Ecto neural progenitor cell (in vitro differentiated cells): Measurements from ENCODE around the gene MSANTD7.
A peak's percentile ranks its signal among the peaks of the same experiment; 100 is the strongest.
"Not testable (repeated sequence)": the region's sequence is repeated elsewhere in the genome, so short reads cannot be mapped to it uniquely, and the experiment has no call there.

Experiments used
- DNase-seq: peaks from one replicate; pipeline ENCODE4 v3.0.0-alpha.2; 2018; ENCODE audit warnings: low spot score

MSANTD7 gene

DNA sequence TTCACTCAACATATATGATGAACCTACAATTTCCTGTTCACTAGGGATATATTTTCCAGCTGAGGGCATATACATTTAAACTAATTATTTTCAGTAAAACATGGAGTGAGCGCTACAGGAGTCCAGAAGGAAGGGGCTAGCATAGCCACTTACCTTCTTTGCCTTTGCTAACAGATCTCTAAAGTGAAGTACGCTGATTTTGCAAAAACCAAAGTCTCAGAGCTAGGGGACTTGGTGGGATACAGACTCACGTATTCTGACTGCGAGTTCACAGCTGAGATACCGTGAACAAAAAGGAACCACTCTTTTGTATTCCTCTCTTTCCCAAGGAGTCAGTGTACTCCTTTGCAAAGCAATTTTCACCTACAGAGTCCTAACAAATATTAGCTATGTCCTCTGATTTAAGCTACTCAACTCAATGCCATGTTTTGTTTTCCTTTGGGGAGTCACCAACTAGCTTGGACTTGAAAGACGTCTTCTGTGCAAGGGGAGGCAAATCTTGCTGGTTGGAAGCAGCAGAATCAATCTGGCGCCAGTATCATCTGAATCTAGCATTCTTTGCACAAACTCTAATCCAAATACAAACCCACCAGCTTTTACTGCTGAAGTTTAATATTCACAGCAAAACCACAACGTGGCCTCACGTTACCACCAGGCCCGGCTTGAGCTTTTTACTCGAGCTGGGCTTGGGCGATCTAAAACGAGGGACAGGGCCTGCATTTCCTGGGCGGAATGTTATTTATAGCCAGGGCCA lies 926 bp upstream of the MSANTD7 start:
- no peak for DNase-seq

DNA sequence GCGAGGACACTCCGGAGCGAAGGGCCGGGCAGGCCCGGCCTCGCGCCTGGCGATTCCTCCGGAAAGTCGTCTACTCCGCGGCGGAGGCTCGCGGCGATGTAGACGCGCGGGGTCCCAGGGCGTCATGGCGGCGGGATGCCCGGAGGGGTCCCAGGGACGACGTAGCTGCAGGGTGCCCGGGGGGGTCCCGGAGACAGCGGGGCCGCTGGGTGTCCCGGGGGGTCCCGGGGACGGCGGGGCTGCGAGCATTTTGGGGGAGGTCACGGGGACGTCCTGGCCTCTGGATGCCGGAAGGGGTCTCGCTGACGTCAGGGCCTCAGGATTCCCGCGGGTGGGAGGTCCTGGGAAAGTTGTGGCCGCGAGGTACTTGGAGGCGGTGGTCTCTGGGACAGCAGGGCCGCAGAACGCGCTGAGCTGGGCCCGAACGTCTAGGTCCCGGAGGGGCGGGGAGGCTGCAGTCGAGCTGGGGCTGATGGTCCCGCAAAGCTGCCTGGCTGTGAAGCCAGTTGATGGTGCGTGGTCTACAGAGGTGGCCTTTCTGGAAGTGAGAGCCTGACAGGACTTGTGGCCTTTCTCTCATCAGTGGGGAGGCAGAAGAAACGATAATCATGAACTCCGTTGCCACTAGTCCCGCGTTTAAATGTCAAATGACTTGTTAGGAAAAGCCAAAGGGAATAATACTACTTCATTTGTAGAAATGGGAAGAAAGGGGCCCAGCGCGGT lies 637 bp downstream of the MSANTD7 start:
- peak; percentile 85 for DNase-seq

DNA sequence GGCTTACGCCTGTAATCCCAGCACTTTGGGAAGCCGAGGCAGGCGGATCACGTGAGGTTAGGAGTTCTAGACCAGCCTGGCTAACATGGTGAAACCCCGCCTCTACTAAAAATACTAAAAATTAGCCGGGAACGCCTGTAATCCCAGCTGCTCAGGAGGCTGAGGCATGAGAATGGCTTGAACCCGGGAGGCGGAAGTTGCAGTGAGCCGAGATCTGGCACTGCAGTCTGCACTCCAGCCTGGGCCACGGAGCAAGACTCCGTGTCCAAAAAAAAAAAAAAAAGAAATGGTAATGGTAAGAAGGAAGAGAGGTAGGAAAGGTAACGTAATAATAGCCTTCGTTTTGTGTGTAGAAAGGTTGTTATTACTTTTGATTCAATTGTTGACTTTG lies 1.2 kb downstream of the MSANTD7 start:
- no peak for DNase-seq

DNA sequence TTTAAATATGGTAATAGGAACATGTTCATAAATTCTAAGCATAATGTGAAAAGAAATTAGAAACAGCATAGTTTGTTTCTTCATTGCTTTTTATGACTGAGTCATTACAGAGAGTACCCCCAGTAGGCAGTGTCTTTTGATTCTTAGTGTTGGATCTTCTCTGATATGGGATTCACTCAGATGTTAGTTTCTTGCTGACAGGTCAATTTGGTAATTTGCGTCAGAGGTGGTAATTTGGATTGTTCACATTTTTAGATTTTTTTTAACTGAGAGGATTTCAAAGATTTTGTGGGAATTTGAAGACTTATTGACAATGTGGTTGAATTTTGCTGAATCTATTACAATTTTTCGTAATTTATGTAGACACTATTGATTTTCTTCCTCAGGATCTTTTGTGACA lies 2.1 kb downstream of the MSANTD7 start:
- no peak for DNase-seq

DNA sequence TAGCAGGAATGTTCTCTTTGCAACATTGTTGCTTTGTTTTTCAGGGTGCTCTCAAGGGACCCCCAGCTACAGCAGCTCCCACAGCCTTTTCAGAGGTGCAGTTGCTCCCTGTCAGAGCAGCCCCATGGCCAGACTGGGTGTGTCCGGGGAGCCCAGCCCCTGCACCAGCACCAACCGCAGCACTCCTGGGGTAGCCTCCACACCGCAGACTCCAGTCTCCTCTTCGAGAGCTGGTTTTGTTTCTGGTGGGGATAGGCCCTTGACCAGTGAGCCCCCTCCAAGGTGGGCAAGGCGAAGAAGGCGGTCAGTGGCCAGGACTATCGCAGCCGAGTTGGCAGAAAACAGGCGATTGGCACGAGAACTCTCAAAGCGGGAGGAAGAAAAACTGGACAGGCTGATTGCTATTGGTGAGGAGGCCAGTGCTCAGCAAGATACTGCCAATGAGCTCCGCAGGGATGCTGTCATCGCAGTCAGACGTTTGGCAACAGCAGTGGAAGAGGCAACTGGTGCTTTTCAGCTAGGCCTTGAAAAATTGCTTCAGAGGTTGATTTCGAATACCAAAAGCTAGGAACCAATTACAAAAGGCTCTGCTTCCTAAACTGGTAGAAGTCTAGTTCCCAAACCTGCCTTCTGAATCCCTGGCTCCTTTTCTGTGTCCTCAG lies 5.4 kb downstream of the MSANTD7 start:
- no peak for DNase-seq

DNA sequence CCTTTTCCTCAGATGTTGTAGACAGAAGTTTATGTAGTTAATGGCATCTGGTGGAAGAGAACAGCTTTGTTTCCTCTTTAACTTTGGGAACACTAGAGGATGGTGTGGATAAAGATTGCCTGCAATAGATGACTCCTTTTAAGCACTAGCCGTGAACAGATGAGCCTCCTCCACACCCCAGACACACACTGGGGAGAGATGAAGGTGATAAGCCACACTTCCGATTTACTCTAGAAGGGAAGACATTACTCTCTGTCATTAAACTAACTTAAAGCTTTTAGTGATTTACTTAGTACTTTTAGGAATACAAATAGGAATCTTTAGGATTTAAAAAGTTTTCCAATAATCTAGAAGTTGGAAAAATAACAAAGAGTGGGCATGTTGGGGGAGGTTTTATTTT lies 6.8 kb downstream of the MSANTD7 start:
- no peak for DNase-seq

DNA sequence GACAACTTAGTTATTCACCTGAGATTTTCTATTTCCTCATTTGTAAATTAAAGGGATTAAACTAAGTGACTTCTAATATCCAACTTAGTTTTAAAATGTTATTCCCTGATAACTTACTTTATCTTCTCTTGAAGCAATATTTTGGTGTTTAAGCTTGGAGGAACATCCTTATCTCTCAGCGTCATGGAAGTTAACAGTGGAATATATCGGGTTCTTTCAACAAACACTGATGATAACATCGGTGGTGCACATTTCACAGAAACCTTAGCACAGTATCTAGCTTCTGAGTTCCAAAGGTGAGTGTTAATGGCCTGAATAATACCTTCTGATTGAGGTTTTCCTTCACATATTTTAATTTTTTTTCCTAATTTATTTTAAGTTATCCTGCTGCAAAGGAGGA lies 14.1 kb downstream of the MSANTD7 start:
- DNase-seq = no peak

DNA sequence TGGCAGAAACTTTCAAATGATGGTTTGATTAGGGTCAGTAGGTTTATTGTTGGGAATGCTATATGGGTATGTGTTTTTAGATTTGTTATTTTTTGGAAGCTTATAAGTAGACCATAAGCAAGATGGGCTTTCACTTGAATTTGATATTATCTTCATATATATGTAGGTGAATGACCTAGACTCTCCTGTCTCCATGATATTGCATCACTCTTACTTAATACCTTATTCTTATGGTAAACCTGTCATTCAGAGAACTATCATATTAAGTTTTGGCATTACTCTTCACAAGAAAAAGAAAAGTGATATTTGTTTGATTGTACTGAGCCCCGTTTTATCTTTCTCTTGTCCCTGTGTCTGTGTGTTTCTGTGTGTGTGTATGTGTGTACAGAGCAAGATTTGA lies 17.3 kb downstream of the MSANTD7 start:
- no peak for DNase-seq

DNA sequence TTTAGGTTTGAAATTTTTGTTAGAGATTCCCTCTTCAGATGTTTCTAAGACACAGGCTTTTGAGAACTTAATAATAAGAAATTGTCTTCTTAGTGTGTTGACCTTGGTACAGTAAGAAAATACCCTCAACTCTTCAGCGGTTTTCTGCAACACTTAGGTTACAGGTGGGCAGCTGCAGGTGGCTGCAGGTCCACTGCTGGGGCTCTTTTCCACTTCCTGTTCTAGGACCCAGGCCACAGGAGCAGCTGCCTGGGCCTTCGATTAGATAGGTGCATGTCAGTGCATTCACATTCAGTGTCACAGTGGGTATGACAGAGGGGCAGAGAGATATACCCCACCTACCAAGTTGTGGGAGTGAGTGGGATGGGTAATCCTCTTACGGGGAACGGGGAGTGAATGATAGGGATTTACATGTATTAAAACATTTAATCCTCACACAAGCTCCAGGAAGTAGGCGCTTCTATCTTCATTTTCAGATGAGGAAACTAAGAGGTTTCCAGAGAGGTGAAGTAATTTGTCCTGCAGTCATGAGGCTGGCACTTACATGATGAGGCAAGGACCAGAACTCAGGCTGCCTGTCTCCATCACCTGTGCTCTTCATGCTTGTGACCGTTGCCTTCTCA lies 20.3 kb downstream of the MSANTD7 start:
- no peak for DNase-seq

DNA sequence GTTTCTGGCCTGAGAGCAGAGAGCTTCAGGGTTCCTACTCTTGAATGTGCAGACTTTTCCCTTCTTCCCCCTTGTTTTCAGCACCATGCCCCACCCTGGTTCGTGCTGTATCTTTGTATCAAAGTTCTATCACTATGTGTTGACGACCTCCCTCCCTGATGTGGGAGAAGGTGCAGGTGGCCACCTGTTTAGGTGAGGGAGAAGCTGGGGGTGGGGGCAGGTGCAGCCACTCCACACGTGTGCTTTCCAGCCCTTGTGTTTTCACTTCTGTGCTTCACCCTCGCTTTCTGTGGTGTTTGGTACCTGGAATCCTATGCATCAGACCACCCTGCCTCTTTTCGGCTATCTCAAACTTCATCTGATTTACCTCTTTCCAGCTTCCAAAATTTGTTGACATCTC lies 20.9 kb downstream of the MSANTD7 start:
- DNase-seq = no peak

DNA sequence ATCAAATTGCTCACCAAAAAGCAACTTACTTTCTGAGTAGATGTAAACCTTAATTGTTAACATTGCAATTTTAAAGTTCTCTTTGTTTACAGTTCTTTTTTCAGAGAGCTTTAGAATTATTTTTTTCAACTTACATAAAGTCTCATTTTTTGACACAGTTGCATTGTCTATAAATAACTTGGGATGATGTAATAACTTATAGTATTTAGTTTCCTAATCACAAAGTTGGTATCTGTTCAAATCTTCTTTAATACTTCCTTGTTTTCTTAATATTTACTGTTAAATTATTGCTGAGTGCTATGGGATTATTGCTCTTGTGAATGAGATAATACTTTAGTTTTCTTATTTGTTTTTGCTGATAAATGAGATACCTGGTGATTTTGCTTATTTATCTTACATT lies 21.7 kb downstream of the MSANTD7 start:
- no peak for DNase-seq

DNA sequence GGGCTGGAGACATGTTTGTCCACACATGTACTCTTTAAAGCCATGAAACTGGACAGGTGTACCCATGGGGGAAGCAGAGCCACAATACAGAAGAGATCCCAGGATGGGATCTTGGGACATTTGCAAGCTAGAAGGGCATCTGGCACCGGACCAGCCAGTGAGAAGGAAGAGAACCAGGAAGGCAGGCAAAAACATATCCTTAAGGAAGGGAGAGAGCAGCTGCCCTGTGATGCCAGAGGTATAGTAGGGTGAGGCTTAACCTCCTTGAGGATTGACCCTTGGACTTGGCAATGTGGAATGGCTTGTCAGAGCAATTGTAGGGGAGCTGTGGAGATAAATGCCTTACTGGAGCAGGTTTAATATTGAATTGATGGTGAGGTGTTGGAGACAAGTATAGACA lies 22.7 kb downstream of the MSANTD7 start:
- DNase-seq = no peak

DNA sequence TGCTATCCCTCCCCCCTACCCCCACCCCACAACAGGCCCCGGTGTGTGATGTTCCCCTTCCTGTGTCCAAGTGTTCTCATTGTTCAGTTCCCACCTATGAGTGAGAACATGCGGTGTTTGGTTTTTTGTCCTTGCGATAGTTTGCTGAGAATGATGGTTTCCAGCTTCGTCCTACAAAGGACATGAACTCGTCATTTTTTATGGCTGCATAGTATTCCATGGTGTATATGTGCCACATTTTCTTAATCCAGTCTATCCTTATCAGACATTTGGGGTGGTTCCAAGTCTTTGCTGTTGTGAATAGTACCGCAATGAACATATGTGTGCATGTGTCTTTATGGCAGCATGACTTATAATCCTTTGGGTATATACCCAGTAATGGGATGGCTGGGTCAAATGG lies 26.4 kb downstream of the MSANTD7 start:
- DNase-seq = not testable (repeated sequence)

DNA sequence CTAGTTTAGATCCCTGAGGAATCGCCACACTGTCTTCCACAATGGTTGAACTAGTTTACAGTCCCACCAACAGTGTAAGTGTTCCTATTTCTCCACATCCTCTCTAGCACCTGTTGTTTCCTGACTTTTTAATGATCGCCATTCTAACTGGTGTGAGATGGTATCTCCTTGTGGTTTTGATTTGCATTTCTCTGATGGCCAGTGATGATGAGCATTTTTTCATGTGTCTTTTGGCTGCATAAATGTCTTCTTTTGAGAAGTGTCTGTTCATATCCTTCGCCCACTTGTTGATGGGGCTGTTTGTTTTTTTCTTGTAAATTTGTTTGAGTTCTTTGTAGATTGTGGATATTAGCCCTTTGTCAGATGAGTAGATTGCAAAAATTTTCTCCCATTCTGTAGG lies 26.8 kb downstream of the MSANTD7 start:
- DNase-seq = not testable (repeated sequence)

DNA sequence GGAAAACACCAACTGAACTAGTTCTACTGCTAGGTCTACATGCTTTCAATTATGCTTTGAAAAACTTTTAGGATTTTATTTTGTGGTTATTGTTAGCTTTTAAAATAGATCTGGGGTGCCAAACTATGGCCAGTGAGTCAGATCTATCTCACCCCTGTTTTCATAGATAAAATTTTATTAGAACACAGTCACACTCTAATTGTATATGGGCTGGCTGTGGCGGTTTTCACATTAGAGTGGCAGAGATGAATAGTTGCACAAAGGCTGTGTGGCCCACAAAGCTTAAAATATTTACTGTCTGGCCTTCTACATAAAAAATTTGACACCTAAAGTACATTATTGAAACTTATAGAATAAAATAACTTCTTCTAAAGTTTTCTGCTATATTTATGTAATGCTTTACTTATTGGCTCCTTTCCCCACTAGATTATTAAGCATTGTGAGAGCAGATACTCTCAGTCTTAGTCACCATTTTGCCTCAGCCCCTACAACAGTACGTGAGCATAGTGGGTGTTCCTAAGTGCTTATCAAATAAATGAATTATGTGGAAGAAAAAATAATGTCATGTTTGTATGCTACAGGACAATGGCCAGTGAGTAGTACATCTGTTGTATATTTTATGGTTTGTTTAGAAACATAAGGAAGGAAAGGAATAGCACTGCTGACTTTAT lies 35.1 kb downstream of the MSANTD7 start:
- no peak for DNase-seq

DNA sequence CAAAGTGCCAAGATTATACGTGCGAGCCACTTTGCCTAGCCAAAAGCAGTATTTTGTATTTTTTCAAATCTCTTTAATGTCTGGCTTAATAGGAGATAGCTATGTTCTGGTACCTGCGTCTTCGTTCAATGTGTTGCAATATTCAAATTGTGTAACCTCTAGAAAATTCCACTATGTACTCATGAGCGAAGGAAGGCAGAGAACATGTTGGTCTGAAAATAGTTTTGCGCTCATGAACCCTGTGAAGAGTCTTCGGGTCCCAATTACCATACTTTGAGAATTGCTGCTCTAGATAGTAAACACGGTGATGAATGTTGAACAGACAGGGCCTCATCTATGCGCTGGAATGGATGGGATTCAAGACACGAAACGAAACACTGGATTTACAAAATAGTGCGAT lies 37.8 kb downstream of the MSANTD7 start:
- no peak for DNase-seq

DNA sequence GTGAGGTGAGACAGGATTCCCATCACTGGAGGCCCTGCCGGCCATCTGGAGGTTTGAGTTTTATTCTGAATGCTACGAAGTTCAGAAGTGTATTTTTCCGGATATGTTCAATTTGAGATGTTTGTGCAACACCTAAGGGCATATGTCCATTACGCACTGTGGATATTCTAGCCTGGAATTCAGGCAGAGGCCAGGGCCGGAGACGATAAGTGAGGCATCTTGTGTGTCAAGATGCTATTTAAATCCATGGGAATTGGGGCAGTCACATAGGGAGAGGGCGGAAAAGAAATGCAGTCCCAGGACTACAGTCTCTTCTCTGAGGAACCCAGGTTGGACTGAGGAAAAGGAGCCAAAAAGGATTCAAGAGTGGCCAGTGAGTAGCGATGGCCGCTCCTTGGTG lies 38.7 kb downstream of the MSANTD7 start:
- DNase-seq = no peak

DNA sequence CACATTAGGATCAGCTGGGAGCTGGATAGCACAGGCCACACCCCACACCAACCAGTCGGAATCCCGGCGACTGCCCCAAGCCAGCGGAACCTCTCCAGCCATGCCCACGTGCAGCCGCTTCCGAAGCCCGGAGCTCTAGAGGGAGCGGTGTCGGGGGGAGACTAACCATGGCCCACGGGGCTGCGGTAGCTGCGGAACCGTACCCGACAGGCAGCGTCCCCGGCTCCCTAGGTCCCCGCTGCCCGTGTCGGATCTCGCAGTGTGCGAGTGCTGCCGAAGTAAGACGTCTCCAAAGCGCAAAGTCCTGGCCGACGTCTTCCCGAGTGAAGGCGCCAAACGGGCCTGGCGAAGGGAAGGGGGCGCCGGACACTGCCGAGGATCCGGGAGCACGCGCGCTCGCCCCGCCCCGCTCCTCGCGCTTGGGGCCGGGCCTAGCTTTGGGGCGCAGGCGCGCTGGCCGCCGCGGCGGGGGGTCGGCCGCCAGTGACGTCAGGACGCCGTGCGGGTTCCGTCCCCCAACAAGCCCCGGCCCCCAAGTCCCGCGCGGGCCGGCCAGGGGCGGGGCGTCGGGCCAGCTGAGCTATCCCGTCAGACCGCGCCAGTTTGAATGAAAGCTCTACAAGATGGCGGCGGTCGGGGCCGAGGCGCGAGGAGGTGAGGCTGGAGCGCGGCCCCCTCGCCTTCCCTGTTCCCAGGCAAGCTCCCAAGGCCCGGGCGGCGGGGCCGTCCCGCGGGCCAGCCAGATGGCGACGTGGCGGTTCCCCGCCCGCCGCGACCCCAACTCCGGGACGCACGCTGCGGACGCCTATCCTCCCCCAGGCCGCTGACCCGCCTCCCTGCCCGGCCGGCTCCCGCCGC lies 40.4 kb downstream of the MSANTD7 start, which contains the start of gene SUV39H2:
Gene SUV39H2 (plus strand): TSS at position 601 of the 858 bp plus-strand sequence. CDS start 23 bp downstream, at position 624.
- DNase-seq = peak; percentile 97

DNA sequence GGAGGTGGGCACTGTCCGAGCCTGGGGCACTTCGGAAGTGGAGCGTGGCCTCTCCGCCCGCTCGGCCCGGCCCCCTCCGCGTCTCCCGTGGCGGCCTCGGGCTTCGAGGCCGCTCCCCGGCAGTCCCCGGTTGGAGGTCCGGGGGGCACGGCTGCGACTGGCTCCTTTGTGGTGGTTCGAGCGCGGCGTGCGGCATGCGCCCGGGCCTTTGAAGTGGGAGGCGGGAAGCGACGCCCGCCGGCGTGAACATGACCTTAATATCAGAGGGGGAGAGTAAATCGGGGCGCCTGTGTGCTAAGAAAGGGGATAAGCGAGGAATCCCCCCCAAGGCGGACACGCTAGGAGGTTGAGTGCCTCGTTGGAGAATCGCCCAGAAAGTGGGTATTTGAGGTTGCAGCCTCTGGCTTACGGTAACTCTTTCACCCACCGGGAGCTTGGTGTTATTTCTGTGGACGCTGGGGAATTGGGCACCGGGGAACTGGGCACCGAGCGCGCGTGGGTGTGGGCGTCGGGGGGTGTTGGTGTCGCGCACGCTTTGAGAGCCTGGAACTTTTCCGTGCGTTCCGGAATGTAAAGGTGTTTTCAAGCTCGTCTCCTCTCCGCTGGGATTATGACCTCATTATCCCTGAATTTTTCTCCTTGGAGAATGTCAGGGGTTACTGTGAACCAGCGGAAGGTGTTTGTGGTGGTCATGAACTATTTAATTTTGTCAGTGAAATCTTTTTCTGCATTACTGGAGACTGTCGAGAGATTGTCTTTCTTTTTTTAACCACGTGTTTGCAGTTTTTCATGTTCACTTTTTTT lies 41.2 kb downstream of the MSANTD7 start:
- DNase-seq = peak; percentile 53

DNA sequence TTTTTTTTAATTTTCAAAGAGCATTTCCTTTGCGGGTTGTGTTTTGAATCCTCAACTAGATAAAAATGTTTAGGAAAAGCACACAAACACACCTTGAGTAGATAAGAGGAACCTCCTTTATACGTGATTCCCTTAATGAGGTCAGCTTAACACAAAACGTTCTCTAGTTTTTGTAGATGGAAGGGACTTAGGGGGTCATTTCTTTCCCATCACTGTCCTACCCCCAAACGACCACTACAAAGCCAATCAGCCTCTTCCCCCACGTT lies 41.8 kb downstream of the MSANTD7 start:
- no peak for DNase-seq

DNA sequence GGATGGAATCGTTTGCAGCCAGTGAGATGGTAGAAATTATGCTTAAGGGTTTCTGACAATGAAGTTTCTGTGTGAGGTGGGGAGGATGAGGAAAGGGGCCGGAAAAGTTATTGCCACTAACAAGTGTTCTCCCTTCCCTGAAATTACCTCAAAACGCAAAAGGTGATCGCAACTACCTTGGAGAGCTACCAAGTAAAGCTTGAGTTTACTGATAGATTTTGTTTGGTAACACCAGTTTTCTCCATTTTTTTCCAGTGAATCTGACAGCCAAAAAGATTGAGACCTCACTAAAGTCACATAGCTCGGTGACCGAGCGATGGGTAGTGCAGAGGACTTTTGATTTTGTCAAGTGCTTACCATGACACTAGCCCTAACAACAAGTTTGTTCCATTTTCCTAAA lies 42.1 kb downstream of the MSANTD7 start:
- DNase-seq = no peak
